GM19043 (cell line): ENCODE measurements around the gene NPC1.
"Not testable (repeated sequence)": the region's sequence is repeated elsewhere in the genome, so short reads cannot be mapped to it uniquely, and the experiment has no call there.

Experiments
- ATAC-seq: cut with Tn5 transposase; IDR thresholded peaks from one replicate; pipeline ENCODE4 v1.9.1; 2021; ENCODE audit warnings: low read depth; ENCODE audit not compliant: unreplicated experiment

The NPC1 gene

DNA sequence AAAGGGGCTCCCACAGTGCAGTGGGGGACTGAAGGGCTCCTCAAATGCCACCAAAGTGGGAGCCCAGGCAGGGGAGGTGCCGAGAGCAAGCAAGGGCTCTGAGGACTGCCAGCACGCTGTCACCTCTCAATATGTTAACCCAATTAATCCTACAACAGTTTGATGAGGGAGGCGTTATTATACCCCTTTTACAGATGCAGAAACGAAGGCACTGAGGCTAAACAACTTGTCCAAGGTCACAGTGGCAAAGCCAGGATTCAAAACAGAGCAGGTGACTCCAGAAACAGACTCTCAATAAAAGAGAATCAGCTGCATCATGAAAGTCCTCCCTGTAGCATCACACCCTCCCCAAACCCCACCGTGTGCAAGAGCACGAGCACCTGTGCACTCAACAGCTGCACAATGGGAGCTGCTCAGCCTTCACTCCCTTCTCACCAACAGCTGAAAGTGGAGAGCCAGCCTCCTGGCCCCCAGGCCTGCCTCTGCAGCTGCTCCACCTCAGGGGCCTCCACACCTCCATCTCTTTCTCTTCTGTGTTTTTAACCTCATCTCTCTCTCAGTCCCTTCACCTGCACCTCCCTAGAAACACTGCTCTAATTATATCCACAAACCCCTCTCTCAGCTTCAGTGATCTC, 8.1 kb downstream of the NPC1 start:
- ATAC-seq: no peak

- ATAC-seq: not testable (repeated sequence)
These were observed 8.8 kb downstream of the NPC1 start for GRCh38 chr18:23577521-23577920.

DNA sequence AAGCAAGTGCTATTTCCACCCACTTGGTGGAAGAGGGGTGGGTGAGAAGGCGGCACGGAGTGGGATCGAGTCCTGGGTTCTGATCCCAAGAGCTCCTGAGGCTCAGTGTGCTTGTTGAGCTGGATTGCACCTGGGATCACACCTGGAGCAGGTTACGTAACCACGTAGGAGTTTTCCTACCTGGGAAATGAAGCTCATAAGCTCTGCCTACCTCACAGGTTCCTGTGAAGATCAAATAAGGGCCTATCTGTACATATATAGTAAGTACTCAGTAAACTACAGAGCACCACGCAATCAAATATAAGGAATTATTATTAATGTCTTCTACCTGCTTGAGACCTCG, 11.0 kb downstream of the NPC1 start:
- no peak for ATAC-seq

- no peak for ATAC-seq
These were observed 11.5 kb downstream of the NPC1 start for GRCh38 chr18:23574611-23575308.

- ATAC-seq: no peak
These were observed 12.5 kb downstream of the NPC1 start for GRCh38 chr18:23573626-23574431.

- ATAC-seq: no peak
These were observed 13.3 kb downstream of the NPC1 start for GRCh38 chr18:23573020-23573419.

- ATAC-seq: no peak
These were observed 13.7 kb downstream of the NPC1 start for GRCh38 chr18:23572570-23572969.

- no peak for ATAC-seq
These were observed 14.3 kb downstream of the NPC1 start for GRCh38 chr18:23572012-23572411.

- ATAC-seq: no peak
These were observed 15.3 kb downstream of the NPC1 start for GRCh38 chr18:23570912-23571504.

DNA sequence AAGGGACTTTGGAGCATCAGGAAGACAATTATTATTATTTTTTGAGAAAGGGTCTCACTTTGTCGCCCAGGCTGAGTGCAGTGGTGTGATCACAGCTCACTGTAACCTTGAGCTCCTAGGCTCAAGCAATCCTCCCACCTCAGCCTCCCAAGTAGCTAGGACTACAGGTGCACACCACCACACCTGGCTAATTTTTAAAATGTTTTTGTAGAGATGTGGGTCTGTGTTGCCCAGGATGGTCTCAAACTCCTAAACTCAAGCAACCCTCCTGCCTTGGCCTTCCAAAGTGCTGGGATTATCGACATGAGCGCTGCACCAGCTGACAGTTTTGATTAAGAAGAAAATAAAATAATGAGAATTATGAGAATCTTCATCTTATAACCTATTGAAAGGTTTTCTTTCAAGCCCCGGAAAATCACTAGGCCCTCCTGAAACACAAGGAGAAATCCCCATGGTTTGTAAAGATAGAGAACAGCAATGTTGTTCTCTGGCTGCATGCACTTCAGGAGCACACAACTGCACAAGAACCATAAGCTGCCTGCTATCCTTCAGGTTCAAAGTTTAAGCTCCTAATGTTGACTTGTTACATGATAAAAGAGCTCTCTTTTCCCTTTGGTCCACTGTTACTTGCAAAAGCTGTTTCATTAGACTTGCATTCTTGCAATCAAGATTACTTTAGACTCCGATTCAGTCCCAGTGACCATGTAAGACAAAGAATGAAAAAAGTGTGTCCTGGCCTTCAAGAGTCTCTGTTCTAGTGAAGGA, 16.8 kb downstream of the NPC1 start:
- ATAC-seq: no peak

DNA sequence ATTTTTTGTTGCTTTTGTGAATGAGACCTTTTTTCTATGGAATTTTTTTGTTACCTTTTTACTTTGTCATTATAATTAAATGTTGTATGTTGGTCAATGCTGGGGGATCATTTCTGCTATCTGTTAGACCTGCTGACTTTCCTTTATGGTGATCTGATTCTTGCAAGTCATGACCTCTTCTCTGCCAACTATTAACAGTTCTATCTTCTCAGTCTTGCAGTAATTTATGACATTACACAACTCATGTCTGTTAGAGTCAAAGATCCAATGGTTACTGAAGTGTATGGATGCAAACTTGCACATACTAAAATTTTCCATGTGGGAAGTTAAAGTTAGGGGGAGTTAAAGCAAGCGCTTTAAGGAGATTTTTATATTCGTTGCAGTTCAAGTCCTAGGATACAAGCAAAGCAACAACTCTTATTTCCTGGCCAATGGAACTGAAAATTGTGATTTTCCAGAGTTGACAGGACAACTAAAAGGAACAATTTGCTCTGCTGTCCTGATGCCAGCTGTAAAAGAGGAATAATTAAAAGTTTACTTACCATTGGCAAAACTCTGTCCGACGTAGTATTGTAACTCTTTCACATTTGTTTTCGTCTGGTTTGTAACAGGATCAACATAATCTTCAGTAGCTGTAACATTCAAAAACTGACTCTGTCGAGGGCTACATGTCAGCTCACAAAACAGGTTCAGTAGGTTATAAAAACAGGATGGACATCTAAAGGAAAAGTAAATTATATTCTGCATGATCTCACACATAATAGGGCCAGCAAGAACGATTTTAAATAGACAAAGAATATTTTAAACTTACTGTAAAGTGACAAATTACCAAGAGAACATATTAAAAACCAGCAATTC, 17.8 kb downstream of the NPC1 start:
- no peak for ATAC-seq

GRCh38 chr18:23567671-23568070, 18.6 kb downstream of the NPC1 start:
- no peak for ATAC-seq

DNA sequence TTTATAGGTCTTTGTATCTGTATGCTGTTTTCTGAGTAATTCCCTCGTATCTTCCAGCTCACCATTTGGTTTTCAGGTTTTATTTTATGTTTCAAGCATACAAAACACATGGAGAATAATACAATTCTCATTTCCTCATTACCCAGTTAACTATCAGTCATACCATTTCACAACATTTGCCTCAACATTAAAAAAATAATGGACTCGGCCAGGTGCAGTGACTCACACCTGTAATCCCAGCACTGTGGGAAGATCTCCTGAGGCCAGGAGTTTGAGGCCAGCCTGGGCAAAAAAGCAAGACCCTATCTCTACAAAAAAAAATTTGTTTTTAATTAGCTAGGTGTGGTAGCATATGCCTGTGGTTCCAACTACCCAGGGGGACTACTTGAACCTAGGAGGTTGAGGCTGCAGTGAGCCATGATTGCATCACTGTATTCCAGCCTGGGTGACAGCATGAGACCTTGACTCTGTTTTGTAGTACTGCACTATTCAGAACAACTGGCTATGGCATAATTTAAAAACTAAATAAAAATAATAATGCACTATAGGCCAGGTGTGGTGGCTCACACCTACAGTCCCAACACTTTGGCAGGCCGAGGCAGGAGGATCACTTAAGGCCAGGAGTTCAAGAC, 20.3 kb downstream of the NPC1 start:
- ATAC-seq: no peak

- ATAC-seq: no peak
These were observed 22.8 kb downstream of the NPC1 start for GRCh38 chr18:23563377-23564043.

DNA sequence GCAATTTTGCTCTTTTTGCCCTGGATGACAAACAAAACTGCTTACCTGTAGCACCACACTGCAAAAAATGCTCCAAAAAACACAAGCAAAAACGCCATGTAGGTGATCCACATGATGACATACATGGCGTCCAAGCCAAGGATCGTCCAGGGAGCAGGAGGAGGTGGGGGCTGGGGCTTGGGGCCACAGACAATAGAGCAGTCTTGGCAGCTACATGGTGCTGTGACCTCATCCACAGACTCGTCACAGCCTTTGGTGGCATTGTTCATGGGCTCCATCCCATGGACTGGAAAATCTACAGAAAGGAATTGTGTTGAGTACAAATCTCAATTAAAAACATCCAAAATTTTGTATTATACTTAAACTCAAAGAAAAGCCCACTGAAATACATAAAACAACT, 26.1 kb downstream of the NPC1 start:
- ATAC-seq: no peak

GRCh38 chr18:23557511-23557910, 28.8 kb downstream of the NPC1 start:
- ATAC-seq: not testable (repeated sequence)

DNA sequence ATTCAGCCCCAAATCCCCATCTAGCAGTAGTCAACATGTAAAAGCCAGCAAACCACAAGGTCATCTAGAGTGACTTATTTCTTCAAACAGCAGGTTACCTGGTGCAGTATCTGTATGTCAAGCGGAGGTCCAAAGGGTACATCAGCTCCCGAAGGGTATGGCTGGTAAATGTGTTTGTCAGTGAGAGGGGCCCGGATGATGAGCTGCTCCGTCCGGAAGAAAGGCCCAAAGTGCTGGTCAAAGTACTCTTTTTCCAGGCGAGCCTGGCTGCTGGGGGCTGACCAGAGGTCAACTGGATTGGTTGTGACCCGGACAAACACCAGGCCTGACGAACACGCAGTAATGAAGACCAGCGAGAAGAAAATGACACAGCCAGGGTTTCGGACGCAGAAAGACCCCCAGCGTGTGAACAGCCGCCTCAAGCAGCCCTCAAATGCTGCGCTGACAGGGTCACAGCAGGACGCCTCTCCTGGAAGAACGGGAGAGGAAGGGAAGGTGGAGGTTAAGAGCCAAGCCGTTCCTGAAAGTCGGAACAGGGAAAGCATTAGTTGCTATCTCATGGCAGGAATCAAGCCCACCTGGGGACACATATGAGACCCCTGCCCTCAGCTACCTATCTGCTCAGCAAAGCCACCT, 30.0 kb downstream of the NPC1 start:
- no peak for ATAC-seq

DNA sequence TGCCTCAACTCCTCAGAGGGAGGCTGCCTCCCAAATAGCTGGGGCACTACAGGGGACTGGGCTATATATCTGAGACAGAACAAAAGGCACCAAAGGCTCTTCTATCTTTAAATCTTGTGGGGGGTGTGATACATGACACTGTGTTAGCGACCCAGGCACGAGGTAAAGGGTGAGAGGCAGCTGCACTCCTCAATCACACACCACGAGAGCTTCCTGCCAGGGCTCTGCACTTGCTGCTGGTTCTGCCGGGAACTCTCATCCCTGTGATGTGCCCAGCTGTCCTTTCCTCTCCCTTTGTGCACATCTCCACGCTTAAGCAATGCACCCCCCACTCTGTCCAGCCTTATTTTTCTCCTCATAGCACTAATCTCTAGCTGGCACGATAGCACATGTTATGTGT, 32.4 kb downstream of the NPC1 start:
- ATAC-seq: no peak
